Gastrocnemius medialis (tissue), 4 donors: ENCODE results near the gene NECTIN1. TPM values are rescaled to one million over a fixed set of nuclear protein-coding genes. Genes with fewer than 3 reads are reported as not detected.

ENCODE experiments used
- ATAC-seq, 2 donors: fragments of 150-250 bp; one replicate each; pipeline ENCODE4 v1.9.1; 2016
- DNase-seq, 2 donors: peaks; one replicate each; pipeline ENCODE4 v3.0.0-alpha.2; 2019
- H3K27ac ChIP-seq, 4 donors: fragments of 200-600 bp; sonication (generic); 1 replicate in 1 of 4; 2 replicates in 3 of 4; pipeline ENCODE4 v1.5.1; 2016 to 2018; ENCODE audit warnings: mild to moderate bottlenecking in 2 of 4, moderate library complexity in 1 of 4
- H3K27me3 ChIP-seq, 3 donors: fragments of 200-600 bp; sonication (generic) in 2 of 3; 1 replicate in 1 of 3; 2 replicates in 2 of 3; pipeline versions ENCODE4 v1.5.1 to v1.6.0; 2016 to 2019; ENCODE audit warnings: mild to moderate bottlenecking in 1 of 3, moderate library complexity in 1 of 3
- H3K36me3 ChIP-seq, 2 donors: fragments of 200-600 bp; sonication (generic) in 1 of 2; one replicate each; pipeline ENCODE4 v1.5.1; 2017 to 2018
- H3K4me1 ChIP-seq, 2 donors: fragments of 200-600 bp; sonication (generic) in 1 of 2; one replicate each; pipeline ENCODE4 v1.5.1; 2016 to 2017; ENCODE audit warnings: mild to moderate bottlenecking in 2 of 2
- H3K4me3 ChIP-seq, 4 donors: fragments of 200-600 bp; sonication (generic) in 3 of 4; 1 replicate in 1 of 4; 2 replicates in 3 of 4; pipeline ENCODE4 v1.5.1; 2016 to 2019; ENCODE audit warnings: mild to moderate bottlenecking in 2 of 4
- H3K9me3 ChIP-seq, 3 donors: fragments of 200-600 bp; sonication (generic) in 2 of 3; 1 replicate in 1 of 3; 2 replicates in 2 of 3; pipeline ENCODE4 v1.5.1; 2016 to 2019
- POLR2A ChIP-seq, 2 donors: fragments of 450-650 bp; IDR thresholded peaks; one replicate each; pipeline ENCODE4 v1.6.1; 2017; ENCODE audit warnings: antibody characterized with exemption in 2 of 2, mild to moderate bottlenecking in 2 of 2, moderate library complexity in 2 of 2
- in situ Hi-C, 4 donors: fragments of 200-750 bp; cut with MboI; loops; one replicate each; pipeline versions ENCODE4 v1.15.0 to v1.8.0; 2017; ENCODE audit warnings: low sequenced_read_pairs in 4 of 4
- intact Hi-C: fragments of 100-400 bp; cut with DNase I; formaldehyde crosslinking; loops from one replicate; pipeline ENCODE4 v1.15.1; 2023; ENCODE audit warnings: low total_unique reads
- total RNA-seq, 4 donors: library from RNA; depleted of rRNA; stranded (reverse); fragments of >200 nt; gene quantifications; one replicate each; pipeline versions ENCODE4 v1.1.0 to v1.2.3, GENCODE V29; 2016
- TF ChIP-seq, protein P1 (sequence below), 5 experiments: fragments of 450-650 bp in 3 of 5; fragments of 200-600 bp in 2 of 5; sonication (generic) in 2 of 5; IDR thresholded peaks in 4 of 5; conservative IDR thresholded peaks in 1 of 5; 1 replicate in 4 of 5; 2 replicates in 1 of 5; pipeline ENCODE4 v1.5.1; 2016 to 2019; ENCODE audit warnings: antibody characterized with exemption in 5 of 5, mild to moderate bottlenecking in 3 of 5, moderate library complexity in 3 of 5

The NECTIN1 gene
- total RNA-seq, 4 donors from 2014 or later: 0.66 to 2.2 (median 0.92) TPM

DNA sequence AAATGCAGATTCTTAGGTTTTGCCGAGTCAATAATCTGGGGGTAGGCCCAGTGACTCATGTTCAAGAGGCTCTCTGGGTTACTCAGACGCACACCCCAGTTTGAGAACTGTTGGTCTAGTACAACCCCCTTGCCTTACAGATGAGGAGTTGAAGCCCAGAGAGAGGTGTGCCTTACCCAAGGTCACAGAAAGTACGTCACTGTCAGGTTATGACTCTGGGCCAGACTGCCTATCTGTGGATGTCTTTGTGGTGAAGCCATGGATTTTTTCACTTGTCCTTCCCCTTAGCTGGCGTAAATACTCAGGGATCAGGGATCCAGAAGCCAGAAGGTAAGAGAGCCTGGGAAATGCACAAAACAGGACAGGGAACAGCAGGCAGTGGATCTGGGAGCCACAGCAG lies 25.2 kb upstream of the NECTIN1 start:
- H3K27me3 ChIP-seq: no peaks in the 10 kb centered on the region
- H3K27ac ChIP-seq: no peak overlapping the region
- DNase-seq (no peak), ATAC-seq (no peak)
- no peaks in the 10 kb centered on the region for H3K36me3 ChIP-seq
- TF ChIP-seq, protein P1, sequence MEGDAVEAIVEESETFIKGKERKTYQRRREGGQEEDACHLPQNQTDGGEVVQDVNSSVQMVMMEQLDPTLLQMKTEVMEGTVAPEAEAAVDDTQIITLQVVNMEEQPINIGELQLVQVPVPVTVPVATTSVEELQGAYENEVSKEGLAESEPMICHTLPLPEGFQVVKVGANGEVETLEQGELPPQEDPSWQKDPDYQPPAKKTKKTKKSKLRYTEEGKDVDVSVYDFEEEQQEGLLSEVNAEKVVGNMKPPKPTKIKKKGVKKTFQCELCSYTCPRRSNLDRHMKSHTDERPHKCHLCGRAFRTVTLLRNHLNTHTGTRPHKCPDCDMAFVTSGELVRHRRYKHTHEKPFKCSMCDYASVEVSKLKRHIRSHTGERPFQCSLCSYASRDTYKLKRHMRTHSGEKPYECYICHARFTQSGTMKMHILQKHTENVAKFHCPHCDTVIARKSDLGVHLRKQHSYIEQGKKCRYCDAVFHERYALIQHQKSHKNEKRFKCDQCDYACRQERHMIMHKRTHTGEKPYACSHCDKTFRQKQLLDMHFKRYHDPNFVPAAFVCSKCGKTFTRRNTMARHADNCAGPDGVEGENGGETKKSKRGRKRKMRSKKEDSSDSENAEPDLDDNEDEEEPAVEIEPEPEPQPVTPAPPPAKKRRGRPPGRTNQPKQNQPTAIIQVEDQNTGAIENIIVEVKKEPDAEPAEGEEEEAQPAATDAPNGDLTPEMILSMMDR (IDR thresholded peaks at IDR 0.05 in 4 of 5, conservative IDR thresholded peaks at IDR 0.05 in 1 of 5): no peak
- TF ChIP-seq POLR2A (IDR thresholded peaks at IDR 0.05): no peak
- H3K4me3 ChIP-seq: no peak overlapping the region
- no peaks in the 10 kb centered on the region for H3K9me3 ChIP-seq
- in situ Hi-C loops (no loop called here), intact Hi-C loops (no loop called here)
- H3K4me1 ChIP-seq: no peaks in the 10 kb centered on the region

DNA sequence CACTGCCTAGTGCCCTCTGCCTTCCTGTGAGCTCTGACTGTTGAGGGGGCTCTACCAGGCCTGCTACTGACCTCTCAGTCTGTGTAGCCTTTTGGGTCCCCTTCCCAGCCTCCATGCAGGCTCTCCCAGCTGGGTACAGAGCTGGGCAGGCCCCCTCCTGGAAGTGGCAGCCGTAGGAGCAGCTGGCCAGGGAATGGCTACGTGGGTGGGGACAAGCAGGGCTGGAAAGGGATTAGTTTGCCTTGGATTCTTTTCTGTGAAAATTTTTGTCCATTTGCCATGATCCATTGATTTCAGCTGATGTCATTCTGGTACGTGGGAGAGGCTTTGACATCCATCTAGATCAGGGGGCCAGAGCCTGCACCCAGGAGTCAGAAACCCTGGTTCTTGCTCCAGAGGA lies 23.9 kb upstream of the NECTIN1 start:
- in situ Hi-C loops: no loop called here
- DNase-seq (no peak), ATAC-seq (no peak)
- intact Hi-C loops: no loop called here
- Histone ChIP-seq H3K27me3 (no peaks in the 10 kb centered on the region), H3K27ac (no peak overlapping the region), H3K4me3 (no peak overlapping the region), H3K36me3 (no peaks in the 10 kb centered on the region), H3K4me1 (no peaks in the 10 kb centered on the region), H3K9me3 (no peaks in the 10 kb centered on the region)
- no peak for TF ChIP-seq POLR2A (IDR thresholded peaks at IDR 0.05)
- TF ChIP-seq, protein P1 (IDR thresholded peaks at IDR 0.05 in 4 of 5, conservative IDR thresholded peaks at IDR 0.05 in 1 of 5): no peak

- DNase-seq (no peak), ATAC-seq (no peak)
- Histone ChIP-seq H3K36me3 (no peaks in the 10 kb centered on the region), H3K27me3 (no peaks in the 10 kb centered on the region), H3K4me3 (no peak overlapping the region), H3K9me3 (no peaks in the 10 kb centered on the region), H3K27ac (no peak overlapping the region), H3K4me1 (no peaks in the 10 kb centered on the region)
- in situ Hi-C loops: no loop called here
- intact Hi-C loops: no loop called here
- TF ChIP-seq, protein P1 (IDR thresholded peaks at IDR 0.05 in 4 of 5, conservative IDR thresholded peaks at IDR 0.05 in 1 of 5): no peak
These were observed 23.4 kb upstream of the NECTIN1 start for GRCh38 chr11:119752345-119752871.

GRCh38 chr11:119750056-119750455 lies 21.1 kb upstream of the NECTIN1 start:
- Histone ChIP-seq H3K9me3 (no peaks in the 10 kb centered on the region), H3K27ac (no peak overlapping the region), H3K4me3 (no peak overlapping the region), H3K36me3 (no peaks in the 10 kb centered on the region), H3K4me1 (no peaks in the 10 kb centered on the region), H3K27me3 (no peaks in the 10 kb centered on the region)
- no peak for TF ChIP-seq POLR2A (IDR thresholded peaks at IDR 0.05)
- TF ChIP-seq, protein P1 (IDR thresholded peaks at IDR 0.05 in 4 of 5, conservative IDR thresholded peaks at IDR 0.05 in 1 of 5): no peak
- ATAC-seq (no peak), DNase-seq (no peak)
- intact Hi-C loops (no loop called here), in situ Hi-C loops (no loop called here)

- no peak overlapping the region for H3K4me3 ChIP-seq
- intact Hi-C loops: no loop called here
- H3K27ac ChIP-seq: no peak overlapping the region
- no peaks in the 10 kb centered on the region for H3K4me1 ChIP-seq
- TF ChIP-seq POLR2A (IDR thresholded peaks at IDR 0.05): no peak
- TF ChIP-seq, protein P1 (IDR thresholded peaks at IDR 0.05 in 4 of 5, conservative IDR thresholded peaks at IDR 0.05 in 1 of 5): no peak
- H3K36me3 ChIP-seq: no peaks in the 10 kb centered on the region
- no peaks in the 10 kb centered on the region for H3K9me3 ChIP-seq
- no peak for DNase-seq
- ATAC-seq: no peak
- H3K27me3 ChIP-seq: peaks cover 0 to 2% (median 0%) of the 10 kb centered on the region in 3 donors
- in situ Hi-C loops: loop anchor here in 2 of 4 donors (25.0 kb wide), 1 partner anchor 262 kb away; no protein-coding TSS in a partner anchor
These were observed 20.1 kb upstream of the NECTIN1 start for GRCh38 chr11:119749006-119749565.
